ENCODE results near the gene TTLL6. TPM values are rescaled to one million over a fixed set of nuclear protein-coding genes. Genes with fewer than 3 reads are reported as not detected.

The TTLL6 gene
- total RNA-seq, 1 experiment from 2014 or later: 0.29 TPM

DNA sequence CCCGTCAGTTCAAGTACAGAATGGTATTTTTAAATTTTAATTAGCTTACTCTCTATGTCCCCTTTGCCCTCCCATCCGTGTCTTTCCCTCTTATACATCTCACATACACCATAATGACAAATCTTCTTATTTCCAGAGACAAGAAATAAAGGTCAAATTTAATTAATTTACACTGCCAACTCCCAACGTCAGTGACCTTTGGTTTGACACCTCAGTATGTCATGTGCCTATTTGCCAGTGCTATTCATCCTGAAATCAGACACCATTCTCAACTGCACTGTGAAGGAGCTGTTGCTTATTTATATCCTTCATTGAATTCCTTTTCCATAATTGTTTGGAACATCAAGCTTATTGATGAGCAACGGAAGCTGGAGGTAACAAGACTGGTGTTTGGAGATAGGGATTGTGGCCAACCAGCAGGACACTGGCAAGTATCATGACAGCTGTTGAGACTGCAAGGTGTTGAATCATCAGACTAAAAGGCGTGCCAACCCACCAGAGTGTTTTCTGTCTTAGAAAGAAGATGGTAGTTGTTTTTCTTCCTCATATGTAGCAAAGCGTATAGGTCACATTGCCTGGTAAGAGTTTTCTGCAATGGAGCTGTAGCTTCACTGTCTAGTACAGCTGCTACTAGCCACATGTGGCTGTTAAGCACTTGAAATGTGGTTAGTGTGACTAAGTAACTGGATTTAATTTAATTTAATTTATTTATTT is 26.3 kb upstream of the TTLL6 start:
- TF ChIP-seq, protein P1, sequence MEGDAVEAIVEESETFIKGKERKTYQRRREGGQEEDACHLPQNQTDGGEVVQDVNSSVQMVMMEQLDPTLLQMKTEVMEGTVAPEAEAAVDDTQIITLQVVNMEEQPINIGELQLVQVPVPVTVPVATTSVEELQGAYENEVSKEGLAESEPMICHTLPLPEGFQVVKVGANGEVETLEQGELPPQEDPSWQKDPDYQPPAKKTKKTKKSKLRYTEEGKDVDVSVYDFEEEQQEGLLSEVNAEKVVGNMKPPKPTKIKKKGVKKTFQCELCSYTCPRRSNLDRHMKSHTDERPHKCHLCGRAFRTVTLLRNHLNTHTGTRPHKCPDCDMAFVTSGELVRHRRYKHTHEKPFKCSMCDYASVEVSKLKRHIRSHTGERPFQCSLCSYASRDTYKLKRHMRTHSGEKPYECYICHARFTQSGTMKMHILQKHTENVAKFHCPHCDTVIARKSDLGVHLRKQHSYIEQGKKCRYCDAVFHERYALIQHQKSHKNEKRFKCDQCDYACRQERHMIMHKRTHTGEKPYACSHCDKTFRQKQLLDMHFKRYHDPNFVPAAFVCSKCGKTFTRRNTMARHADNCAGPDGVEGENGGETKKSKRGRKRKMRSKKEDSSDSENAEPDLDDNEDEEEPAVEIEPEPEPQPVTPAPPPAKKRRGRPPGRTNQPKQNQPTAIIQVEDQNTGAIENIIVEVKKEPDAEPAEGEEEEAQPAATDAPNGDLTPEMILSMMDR (conservative IDR thresholded peaks at IDR 0.05; ENCODE audit: low read depth, low read length): no peak
- no peak for TF ChIP-seq EZH2phosphoT487 (IDR thresholded peaks at IDR 0.05; ENCODE audit: borderline replicate concordance, low read length)
- TF ChIP-seq EZH2 (IDR thresholded peaks at IDR 0.05; ENCODE audit: low read length, unreplicated experiment): no peak
- peaks cover 16% of the 10 kb centered on the region; the same call in 1 of the 2 replicates for H3K79me2 ChIP-seq (ENCODE audit: low read length)
- no peaks in the 10 kb centered on the region for H3K27me3 ChIP-seq (ENCODE audit: low read length)
- no peak overlapping the region for H3K4me3 ChIP-seq (ENCODE audit: low read length)
- peaks cover 23% of the 10 kb centered on the region for H3K36me3 ChIP-seq (ENCODE audit: low read depth, low read length)
- no peaks in the 10 kb centered on the region for H3K9me3 ChIP-seq (ENCODE audit: low read length)
- H3K4me2 ChIP-seq (ENCODE audit: low read length): no peak overlapping the region
- H4K20me1 ChIP-seq (ENCODE audit: low read length): no peaks in the 10 kb centered on the region
- POLR2A ChIA-PET (ENCODE audit: unreplicated experiment): interaction anchor here (0.6 kb wide), 1 partner anchor 1676 kb away, joined by 3 read pairs; no protein-coding TSS in a partner anchor
- CTCF ChIA-PET: interaction anchor here (0.5 kb wide), 1 partner anchor 35 kb away, joined by 3 read pairs; no protein-coding TSS in a partner anchor
- no peak overlapping the region for H2AFZ ChIP-seq (ENCODE audit: low read length)
- ATAC-seq: peak; percentile 29; the same call in 1 of the 2 replicates
- no peak overlapping the region for H3K9ac ChIP-seq (ENCODE audit: low read length)
- TSS peak; percentile 20 for BruUV-seq (replicated peaks)
- intact Hi-C loops (cut with micrococcal nuclease): no loop called here
- DNase-seq: no peak
- no peaks in the 10 kb centered on the region for H3K4me1 ChIP-seq (ENCODE audit: insufficient read depth, low read length)
- no peaks in the 10 kb centered on the region for H3F3A ChIP-seq (ENCODE audit: low read length, unreplicated experiment)
- no peak overlapping the region for H3K27ac ChIP-seq (ENCODE audit: low read length)
- H3K9me2 ChIP-seq (replicated peaks; ENCODE audit: low read length): no peaks in the 10 kb centered on the region

DNA sequence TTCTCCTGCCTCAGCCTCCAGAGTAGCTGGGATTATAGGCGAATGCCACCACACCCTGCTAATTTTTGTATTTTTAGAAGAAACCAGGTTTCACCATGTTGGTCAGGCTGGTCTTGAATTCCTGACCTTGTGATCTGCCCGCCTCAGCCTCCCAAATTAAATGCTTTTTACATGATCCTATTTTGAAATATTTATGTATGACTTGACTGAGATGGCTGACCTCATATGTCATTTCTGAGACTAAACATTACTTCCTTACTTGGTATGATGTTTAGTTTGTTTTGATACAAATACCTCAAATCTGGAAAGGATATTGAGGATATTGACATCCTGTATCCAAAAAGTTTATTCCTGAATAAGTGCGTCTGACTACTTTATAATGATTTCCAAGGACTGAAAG is 25.7 kb upstream of the TTLL6 start:
- Histone ChIP-seq H3K4me1 (ENCODE audit: insufficient read depth, low read length) (no peaks in the 10 kb centered on the region), H3K9me3 (ENCODE audit: low read length) (no peaks in the 10 kb centered on the region), H3K4me3 (ENCODE audit: low read length) (no peak overlapping the region), H3K4me2 (ENCODE audit: low read length) (no peak overlapping the region), H3K36me3 (ENCODE audit: low read depth, low read length) (peaks cover 18% of the 10 kb centered on the region), H3K9me2 (replicated peaks; ENCODE audit: low read length) (no peaks in the 10 kb centered on the region), H4K20me1 (ENCODE audit: low read length) (no peaks in the 10 kb centered on the region), H3F3A (ENCODE audit: low read length, unreplicated experiment) (no peaks in the 10 kb centered on the region), H3K79me2 (ENCODE audit: low read length) (peaks cover 19% of the 10 kb centered on the region), H3K27ac (ENCODE audit: low read length) (no peak overlapping the region), H2AFZ (ENCODE audit: low read length) (no peak overlapping the region), H3K27me3 (ENCODE audit: low read length) (no peaks in the 10 kb centered on the region), H3K9ac (ENCODE audit: low read length) (no peak overlapping the region)
- ChIA-PET POLR2A (ENCODE audit: unreplicated experiment) (interaction anchor here (0.6 kb wide), 1 partner anchor 27 kb away, joined by 3 read pairs; no protein-coding TSS in a partner anchor), CTCF (interaction anchor here (0.6 kb wide), 1 partner anchor 24 kb away, joined by 3 read pairs; no protein-coding TSS in a partner anchor)
- TF ChIP-seq EZH2phosphoT487 (IDR thresholded peaks at IDR 0.05; ENCODE audit: borderline replicate concordance, low read length): no peak
- TF ChIP-seq, protein P1 (conservative IDR thresholded peaks at IDR 0.05; ENCODE audit: low read depth, low read length): no peak
- no peak for TF ChIP-seq EZH2 (IDR thresholded peaks at IDR 0.05; ENCODE audit: low read length, unreplicated experiment)
- intact Hi-C loops (cut with micrococcal nuclease): no loop called here
- DNase-seq (no peak), ATAC-seq (no peak)
- no TSS peak for BruUV-seq (replicated peaks)

DNA sequence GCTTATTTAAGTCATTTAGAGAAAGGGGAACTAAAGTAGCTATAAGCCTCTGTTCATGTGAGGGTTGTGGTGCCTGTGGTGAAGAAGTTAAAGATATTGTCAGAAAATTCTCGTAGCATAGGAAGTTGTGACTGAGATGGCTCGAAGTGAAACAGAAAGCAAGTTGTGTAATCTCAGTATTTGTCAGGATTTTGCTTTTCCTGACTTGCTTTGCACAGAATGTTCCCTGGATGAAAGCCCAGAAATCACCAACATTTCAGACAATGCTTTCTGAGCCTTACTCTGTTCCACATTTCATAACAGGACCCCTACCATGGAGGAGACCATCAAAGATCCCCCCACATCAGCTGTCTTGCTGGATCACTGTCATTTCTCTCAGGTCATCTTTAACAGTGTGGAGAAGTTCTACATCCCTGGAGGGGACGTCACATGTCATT is 24.4 kb upstream of the TTLL6 start:
- H3K4me3 ChIP-seq (ENCODE audit: low read length): no peak overlapping the region

More for the DNA sequence above, 24.4 kb upstream of the TTLL6 start:
- H3K9ac ChIP-seq (ENCODE audit: low read length): no peak overlapping the region
- H3K9me2 ChIP-seq (replicated peaks; ENCODE audit: low read length): no peaks in the 10 kb centered on the region
- H3K27ac ChIP-seq (ENCODE audit: low read length): no peak overlapping the region
- H3K4me1 ChIP-seq (ENCODE audit: insufficient read depth, low read length): no peaks in the 10 kb centered on the region
- ChIA-PET POLR2A (ENCODE audit: unreplicated experiment) (interaction anchor here (0.6 kb wide), 1 partner anchor 47 kb away, joined by 3 read pairs; no protein-coding TSS in a partner anchor), CTCF (no interaction called here)
- no peaks in the 10 kb centered on the region for H3K9me3 ChIP-seq (ENCODE audit: low read length)
- H3K27me3 ChIP-seq (ENCODE audit: low read length): no peaks in the 10 kb centered on the region
- peaks cover 17% of the 10 kb centered on the region for H3K36me3 ChIP-seq (ENCODE audit: low read depth, low read length)
- no peak for DNase-seq
- TF ChIP-seq EZH2 (IDR thresholded peaks at IDR 0.05; ENCODE audit: low read length, unreplicated experiment) (no peak), EZH2phosphoT487 (IDR thresholded peaks at IDR 0.05; ENCODE audit: borderline replicate concordance, low read length) (no peak)
- TF ChIP-seq, protein P1 (conservative IDR thresholded peaks at IDR 0.05; ENCODE audit: low read depth, low read length): no peak
- H3K4me2 ChIP-seq (ENCODE audit: low read length): no peak overlapping the region
- no peaks in the 10 kb centered on the region for H4K20me1 ChIP-seq (ENCODE audit: low read length)
- intact Hi-C loops (cut with micrococcal nuclease): no loop called here
- no peak overlapping the region for H2AFZ ChIP-seq (ENCODE audit: low read length)
- H3F3A ChIP-seq (ENCODE audit: low read length, unreplicated experiment): no peaks in the 10 kb centered on the region
- H3K79me2 ChIP-seq (ENCODE audit: low read length): peaks cover 32% of the 10 kb centered on the region
- no peak for ATAC-seq
- BruUV-seq (replicated peaks): no TSS peak
